Uterus (tissue), 2 donors: ENCODE measurements around the gene TYRO3.

Experiments used
- CTCF ChIP-seq, 4 experiments: fragments of 200-600 bp in 2 of 4; fragments of 450-650 bp in 2 of 4; sonication (generic) in 2 of 4; IDR thresholded peaks; one replicate each; pipeline ENCODE4 v1.5.1; 2016 to 2019; ENCODE audit warnings: antibody characterized with exemption in 4 of 4, mild to moderate bottlenecking in 2 of 4, moderate library complexity in 1 of 4
- POLR2A ChIP-seq, 2 donors: fragments of 450-650 bp; IDR thresholded peaks; one replicate each; pipeline ENCODE4 v1.6.1; 2016; ENCODE audit warnings: antibody characterized with exemption in 2 of 2, mild to moderate bottlenecking in 1 of 2, moderate library complexity in 1 of 2

GRCh38 chr15:41606997-41607396, 48.0 kb downstream of the TYRO3 start:
- no peak for TF ChIP-seq POLR2A (IDR thresholded peaks at IDR 0.05)
- no peak for TF ChIP-seq CTCF (IDR thresholded peaks at IDR 0.05)
